ENCODE measurements around the gene ALDH9A1. TPM values are rescaled to one million over a fixed set of nuclear protein-coding genes. Genes with fewer than 3 reads are reported as not detected.

The ALDH9A1 gene
- total RNA-seq, 1 donor from 2014 or later, result 58.0 TPM

- Histone ChIP-seq H3K9me3 (no peaks in the 10 kb centered on the region), H3K36me3 (no peaks in the 10 kb centered on the region), H3K4me1 (peaks cover 4 to 12% of the 10 kb centered on the region in 2 donors), H3K4me3 (peak overlapping the region; percentile 85 to 86), H3K27ac (peak overlapping the region; percentile 53 to 97), H3K27me3 (no peaks in the 10 kb centered on the region)
- DNase-seq (ENCODE audit: low spot score in 2 of 2), result no peak
- intact Hi-C loops (cut with DNase I), result loop anchor here (1.0 to 2.0 kb wide), 3 partner anchors 132 to 218 kb away; no protein-coding TSS in a partner anchor
- TF ChIP-seq CTCF (IDR thresholded peaks at IDR 0.05), result no peak
Observed at GRCh38 chr1:165696625-165697100, 1.7 kb downstream of the ALDH9A1 start.

- H3K27ac ChIP-seq, result peak overlapping the region in 1 of 2 donors; percentile 33
- peaks cover 0 to 9% of the 10 kb centered on the region in 2 donors for H3K36me3 ChIP-seq
- no peaks in the 10 kb centered on the region for H3K27me3 ChIP-seq
- no peak overlapping the region for H3K4me3 ChIP-seq
- no peak for DNase-seq (ENCODE audit: low spot score in 2 of 2)
- intact Hi-C loops (cut with DNase I), result no loop called here
- TF ChIP-seq CTCF (IDR thresholded peaks at IDR 0.05), result no peak
- no peaks in the 10 kb centered on the region for H3K9me3 ChIP-seq
- H3K4me1 ChIP-seq, result peaks cover 4 to 12% of the 10 kb centered on the region in 2 donors
Observed at GRCh38 chr1:165695031-165695430, 3.3 kb downstream of the ALDH9A1 start.

DNA sequence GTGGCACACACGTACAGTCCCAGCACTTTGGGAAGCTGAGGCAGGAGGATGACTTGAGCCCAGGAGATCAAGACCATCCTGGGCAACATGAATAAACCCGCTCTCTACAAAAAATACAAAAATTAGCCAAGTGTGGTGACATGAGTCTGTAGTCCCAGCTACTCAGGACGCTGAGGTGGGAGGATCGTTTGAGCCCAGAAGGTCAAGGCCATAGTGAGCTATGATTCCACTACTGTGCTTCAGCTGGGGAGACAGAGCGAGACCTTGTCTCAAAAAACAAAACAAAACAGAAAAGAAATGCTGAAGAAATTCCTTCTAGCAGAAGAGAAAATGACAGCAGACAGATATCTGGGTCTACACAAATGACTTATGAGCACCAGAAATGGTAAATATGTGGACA is 10.3 kb downstream of the ALDH9A1 start:
- no peaks in the 10 kb centered on the region for H3K4me1 ChIP-seq
- H3K27ac ChIP-seq, result no peak overlapping the region
- H3K9me3 ChIP-seq, result no peaks in the 10 kb centered on the region
- H3K27me3 ChIP-seq, result no peaks in the 10 kb centered on the region
- H3K36me3 ChIP-seq, result peaks cover 0 to 10% of the 10 kb centered on the region in 2 donors
- intact Hi-C loops (cut with DNase I), result no loop called here
- no peak overlapping the region for H3K4me3 ChIP-seq
- DNase-seq (ENCODE audit: low spot score in 2 of 2), result no peak
- no peak for TF ChIP-seq CTCF (IDR thresholded peaks at IDR 0.05)

- Histone ChIP-seq H3K4me1 (no peaks in the 10 kb centered on the region), H3K36me3 (peaks cover 2 to 21% of the 10 kb centered on the region in 2 donors), H3K27ac (no peak overlapping the region), H3K9me3 (no peaks in the 10 kb centered on the region), H3K27me3 (no peaks in the 10 kb centered on the region), H3K4me3 (no peak overlapping the region)
- TF ChIP-seq CTCF (IDR thresholded peaks at IDR 0.05), result no peak
- DNase-seq (ENCODE audit: low spot score in 2 of 2), result no peak
- intact Hi-C loops (cut with DNase I), result no loop called here
Observed at GRCh38 chr1:165686971-165687433, 11.4 kb downstream of the ALDH9A1 start.

GRCh38 chr1:165686121-165686970 is 12.0 kb downstream of the ALDH9A1 start:
- no peak for DNase-seq (ENCODE audit: low spot score in 2 of 2)
- H3K4me1 ChIP-seq, result no peaks in the 10 kb centered on the region
- H3K9me3 ChIP-seq, result no peaks in the 10 kb centered on the region
- H3K27me3 ChIP-seq, result no peaks in the 10 kb centered on the region
- no peak overlapping the region for H3K27ac ChIP-seq
- peaks cover 7 to 27% of the 10 kb centered on the region in 2 donors for H3K36me3 ChIP-seq
- TF ChIP-seq CTCF (IDR thresholded peaks at IDR 0.05), result no peak
- no peak overlapping the region for H3K4me3 ChIP-seq
- intact Hi-C loops (cut with DNase I), result no loop called here

Data from ascending aorta (tissue), 2 donors.